DOHH2 (cell line): Measurements from ENCODE around the gene VANGL1.

Source experiments
- H3F3A ChIP-seq: fragments of 200-600 bp; sonication (generic), shearing (Covaris generic); 2 replicates; pipeline ENCODE4 v1.6.0; 2016; ENCODE audit warnings: antibody characterized with exemption, mild to moderate bottlenecking; ENCODE audit not compliant: control insufficient read depth, insufficient read depth
- H3K27ac ChIP-seq: fragments of 200-600 bp; sonication (generic); 2 replicates; pipeline ENCODE4 v1.5.1; 2014; ENCODE audit warnings: low read depth, mild to moderate bottlenecking, low read length, moderate library complexity
- H3K27me3 ChIP-seq: fragments of 200-600 bp; sonication (generic); 2 replicates; pipeline ENCODE4 v1.6.1; 2014; ENCODE audit warnings: mild to moderate bottlenecking, low read length, mixed read lengths; ENCODE audit not compliant: control insufficient read depth
- H3K36me3 ChIP-seq: fragments of 200-600 bp; sonication (generic); 2 replicates; pipeline ENCODE4 v1.6.1; 2014; ENCODE audit warnings: mild to moderate bottlenecking, low read length, moderate library complexity, mixed read lengths; ENCODE audit not compliant: control insufficient read depth
- H3K4me1 ChIP-seq: fragments of 200-600 bp; sonication (generic); 2 replicates; pipeline ENCODE4 v1.6.1; 2014; ENCODE audit warnings: mild to moderate bottlenecking, low read length, mixed read lengths; ENCODE audit not compliant: control insufficient read depth
- H3K4me2 ChIP-seq: fragments of 200-600 bp; sonication (generic); 2 replicates; pipeline ENCODE4 v1.6.0; 2014; ENCODE audit warnings: mild to moderate bottlenecking, low read length, moderate library complexity
- H3K4me3 ChIP-seq: fragments of 200-600 bp; sonication (generic); 2 replicates; pipeline ENCODE4 v1.5.1; 2014; ENCODE audit warnings: mild to moderate bottlenecking, low read length, mixed read lengths
- H3K79me2 ChIP-seq: fragments of 200-600 bp; sonication (generic); 2 replicates; pipeline ENCODE4 v1.6.1; 2014; ENCODE audit warnings: mild to moderate bottlenecking, low read length, mixed read lengths; ENCODE audit not compliant: control insufficient read depth
- H3K9me2 ChIP-seq: fragments of 200-600 bp; sonication (generic); replicated peaks from 2 replicates; pipeline ENCODE4 v1.6.1; 2014; ENCODE audit warnings: mild to moderate bottlenecking, low read length, mixed read lengths; ENCODE audit not compliant: control insufficient read depth
- H3K9me3 ChIP-seq: fragments of 200-600 bp; sonication (generic); 2 replicates; pipeline ENCODE4 v1.6.1; 2014; ENCODE audit warnings: antibody characterized with exemption, low read length, mixed read lengths; ENCODE audit not compliant: control insufficient read depth, insufficient read depth
- H4K20me1 ChIP-seq: fragments of 200-600 bp; sonication (generic); 2 replicates; pipeline ENCODE4 v1.6.0; 2014; ENCODE audit warnings: low read depth, mild to moderate bottlenecking, antibody characterized with exemption, low read length, moderate library complexity; ENCODE audit not compliant: control insufficient read depth, insufficient read depth
- EZH2phosphoT487 ChIP-seq: fragments of 200-600 bp; sonication (generic); IDR thresholded peaks from 2 replicates; pipeline ENCODE4 v1.6.1; 2017; ENCODE audit warnings: borderline replicate concordance, mild to moderate bottlenecking, antibody characterized with exemption, low read length, moderate library complexity, mixed read lengths
- TF ChIP-seq, protein P1 (sequence below): fragments of 200-600 bp; sonication (generic); IDR thresholded peaks from one replicate; pipeline ENCODE4 v1.5.1; 2014; ENCODE audit warnings: antibody characterized with exemption, mild to moderate bottlenecking, low read depth, low read length; ENCODE audit not compliant: poor library complexity, severe bottlenecking

Gene VANGL1

GRCh38 chr1:115665319-115666096, 23.7 kb downstream of the VANGL1 start:
- TF ChIP-seq EZH2phosphoT487 = no peak
- TF ChIP-seq, protein P1, sequence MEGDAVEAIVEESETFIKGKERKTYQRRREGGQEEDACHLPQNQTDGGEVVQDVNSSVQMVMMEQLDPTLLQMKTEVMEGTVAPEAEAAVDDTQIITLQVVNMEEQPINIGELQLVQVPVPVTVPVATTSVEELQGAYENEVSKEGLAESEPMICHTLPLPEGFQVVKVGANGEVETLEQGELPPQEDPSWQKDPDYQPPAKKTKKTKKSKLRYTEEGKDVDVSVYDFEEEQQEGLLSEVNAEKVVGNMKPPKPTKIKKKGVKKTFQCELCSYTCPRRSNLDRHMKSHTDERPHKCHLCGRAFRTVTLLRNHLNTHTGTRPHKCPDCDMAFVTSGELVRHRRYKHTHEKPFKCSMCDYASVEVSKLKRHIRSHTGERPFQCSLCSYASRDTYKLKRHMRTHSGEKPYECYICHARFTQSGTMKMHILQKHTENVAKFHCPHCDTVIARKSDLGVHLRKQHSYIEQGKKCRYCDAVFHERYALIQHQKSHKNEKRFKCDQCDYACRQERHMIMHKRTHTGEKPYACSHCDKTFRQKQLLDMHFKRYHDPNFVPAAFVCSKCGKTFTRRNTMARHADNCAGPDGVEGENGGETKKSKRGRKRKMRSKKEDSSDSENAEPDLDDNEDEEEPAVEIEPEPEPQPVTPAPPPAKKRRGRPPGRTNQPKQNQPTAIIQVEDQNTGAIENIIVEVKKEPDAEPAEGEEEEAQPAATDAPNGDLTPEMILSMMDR = no peak
- H3K4me1 ChIP-seq = no peaks in the 10 kb centered on the region
- H3K9me2 ChIP-seq = no peaks in the 10 kb centered on the region
- H3K27ac ChIP-seq = no peak overlapping the region
- H3K4me2 ChIP-seq = no peak overlapping the region
- H3F3A ChIP-seq = no peaks in the 10 kb centered on the region
- H3K79me2 ChIP-seq = no peaks in the 10 kb centered on the region
- no peaks in the 10 kb centered on the region for H4K20me1 ChIP-seq
- H3K27me3 ChIP-seq = no peaks in the 10 kb centered on the region
- no peaks in the 10 kb centered on the region for H3K36me3 ChIP-seq
- H3K9me3 ChIP-seq = no peaks in the 10 kb centered on the region
- H3K4me3 ChIP-seq = no peak overlapping the region

DNA sequence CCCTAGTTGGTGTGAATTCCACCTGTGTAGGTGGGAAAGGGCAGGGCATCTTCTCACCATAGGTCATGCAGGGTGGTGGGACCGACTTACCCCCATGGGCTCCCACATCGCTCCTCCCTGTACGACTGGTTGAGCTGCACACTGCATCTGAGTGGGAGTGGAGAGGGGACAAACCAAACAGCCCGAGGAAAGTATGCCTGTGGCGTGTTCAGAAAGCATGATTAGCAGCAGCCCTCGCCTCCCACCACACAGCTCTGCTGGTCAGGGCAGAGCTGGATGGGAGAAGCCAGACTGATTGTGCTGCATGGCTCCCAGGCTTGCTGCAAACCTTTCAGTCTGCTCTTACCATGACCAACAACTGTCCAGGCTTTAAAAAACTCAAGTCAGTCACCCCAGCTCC, 24.4 kb downstream of the VANGL1 start:
- TF ChIP-seq, protein P1 = no peak
- no peak for TF ChIP-seq EZH2phosphoT487

GRCh38 chr1:115666702-115667101, 24.9 kb downstream of the VANGL1 start:
- Histone ChIP-seq H3K9me2 (no peaks in the 10 kb centered on the region), H3K27ac (no peak overlapping the region), H4K20me1 (no peaks in the 10 kb centered on the region), H3K9me3 (no peaks in the 10 kb centered on the region), H3K4me3 (no peak overlapping the region), H3K4me1 (no peaks in the 10 kb centered on the region), H3K79me2 (no peaks in the 10 kb centered on the region), H3F3A (no peaks in the 10 kb centered on the region), H3K36me3 (no peaks in the 10 kb centered on the region), H3K27me3 (no peaks in the 10 kb centered on the region), H3K4me2 (no peak overlapping the region)
- no peak for TF ChIP-seq EZH2phosphoT487
- TF ChIP-seq, protein P1 = no peak

More for the DNA sequence above, 24.4 kb downstream of the VANGL1 start:
- Histone ChIP-seq H3K4me1 (no peaks in the 10 kb centered on the region), H3K9me3 (no peaks in the 10 kb centered on the region), H4K20me1 (no peaks in the 10 kb centered on the region), H3K27me3 (no peaks in the 10 kb centered on the region), H3K4me3 (no peak overlapping the region), H3K79me2 (no peaks in the 10 kb centered on the region), H3K4me2 (no peak overlapping the region), H3F3A (no peaks in the 10 kb centered on the region), H3K9me2 (no peaks in the 10 kb centered on the region), H3K36me3 (no peaks in the 10 kb centered on the region), H3K27ac (no peak overlapping the region)
